SK-N-MC (cell line): Measurements from ENCODE around the gene SKIC8.

Experiments used
- DNase-seq: peaks from one replicate; pipeline ENCODE4 v3.0.0-alpha.2; 2011; ENCODE audit warnings: low read depth, low spot score
- H3K27ac ChIP-seq: fragments of 200-600 bp; sonication (generic); 2 replicates; pipeline ENCODE4 v1.5.1; 2016; ENCODE audit warnings: mixed run types
- H3K36me3 ChIP-seq: fragments of 200-600 bp; sonication (generic); 2 replicates; pipeline ENCODE4 v1.6.1; 2017; ENCODE audit warnings: antibody characterized with exemption, low read length, mixed read lengths; ENCODE audit not compliant: insufficient read depth
- H3K4me3 ChIP-seq: fragments of 200-600 bp; sonication (generic); 2 replicates; pipeline ENCODE4 v1.5.1; 2016
- H3K9ac ChIP-seq: fragments of 200-600 bp; sonication (generic); 2 replicates; pipeline ENCODE4 v1.8.0; 2017; ENCODE audit warnings: mixed run types, mixed read lengths; ENCODE audit not compliant: insufficient read length
- H3K9me3 ChIP-seq: fragments of 200-600 bp; sonication (generic); 2 replicates; pipeline ENCODE4 v1.6.1; 2017; ENCODE audit warnings: low read depth, mild to moderate bottlenecking, antibody characterized with exemption, low read length, moderate library complexity, mixed read lengths
- EZH2 ChIP-seq: fragments of 200-600 bp; sonication (generic); IDR thresholded peaks from one replicate; pipeline ENCODE4 v1.6.1; 2017; ENCODE audit warnings: antibody characterized with exemption
- FOXP2 ChIP-seq: optimal IDR thresholded peaks from 2 replicates; pipeline ENCODE3; 2011; ENCODE audit warnings: mild to moderate bottlenecking, moderate library complexity; ENCODE audit not compliant: insufficient read depth; ENCODE audit errors: extremely low read length, control extremely low read depth
- POLR2AphosphoS5 ChIP-seq: IDR thresholded peaks from 2 replicates; pipeline ENCODE4 v1.6.1; 2012; ENCODE audit warnings: mild to moderate bottlenecking, low read depth, low read length, borderline replicate concordance

SKIC8 gene

GRCh38 chr15:78340231-78341056, 41.0 kb upstream of the SKIC8 start, which contains the start of gene CRABP1:
Gene CRABP1 (plus strand): TSS chr15:78340353. CDS start chr15:78340429, 76 bp downstream.
- peak within 1 kb of the TSS; percentile 28 for H3K9ac ChIP-seq
- no peaks in the 10 kb centered on the region; the same call in 1 of the 2 replicates for H3K36me3 ChIP-seq
- peak within 1 kb of the TSS; percentile 76 for H3K4me3 ChIP-seq
- TF ChIP-seq POLR2AphosphoS5, result peak; percentile 51; the same call in 1 of the 2 replicates
- no peak for TF ChIP-seq FOXP2
- no peak within 1 kb of the TSS for H3K27ac ChIP-seq
- H3K9me3 ChIP-seq, result no peaks in the 10 kb centered on the region
- DNase-seq, result no peak

- no peak overlapping the region for H3K9ac ChIP-seq
- no peaks in the 10 kb centered on the region; the same call in 1 of the 2 replicates for H3K36me3 ChIP-seq
- TF ChIP-seq EZH2, result no peak
- H3K9me3 ChIP-seq, result no peaks in the 10 kb centered on the region
- DNase-seq, result no peak
- H3K27ac ChIP-seq, result no peak overlapping the region
- H3K4me3 ChIP-seq, result peak overlapping the region; percentile 76
Observed at GRCh38 chr15:78339559-78339958, 40.1 kb upstream of the SKIC8 start.

- H3K36me3 ChIP-seq, result no peaks in the 10 kb centered on the region; the same call in 1 of the 2 replicates
- no peaks in the 10 kb centered on the region for H3K9me3 ChIP-seq
- TF ChIP-seq POLR2AphosphoS5 (no peak), EZH2 (no peak), FOXP2 (no peak)
- H3K9ac ChIP-seq, result no peak overlapping the region
- no peak overlapping the region for H3K27ac ChIP-seq
- no peak overlapping the region for H3K4me3 ChIP-seq
- DNase-seq, result no peak
Observed at GRCh38 chr15:78338781-78339180, 39.4 kb upstream of the SKIC8 start.

GRCh38 chr15:78335985-78336384, 36.6 kb upstream of the SKIC8 start:
- H3K4me3 ChIP-seq, result no peak overlapping the region
- no peak for TF ChIP-seq POLR2AphosphoS5
- DNase-seq, result no peak
- no peak overlapping the region for H3K27ac ChIP-seq
- no peak overlapping the region for H3K9ac ChIP-seq
- H3K36me3 ChIP-seq, result no peaks in the 10 kb centered on the region
- H3K9me3 ChIP-seq, result no peaks in the 10 kb centered on the region

- Histone ChIP-seq H3K36me3 (no peaks in the 10 kb centered on the region), H3K9me3 (no peaks in the 10 kb centered on the region), H3K27ac (no peak overlapping the region), H3K4me3 (no peak overlapping the region), H3K9ac (no peak overlapping the region)
- no peak for TF ChIP-seq POLR2AphosphoS5
- no peak for TF ChIP-seq FOXP2
- TF ChIP-seq EZH2, result no peak
- no peak for DNase-seq
Observed at GRCh38 chr15:78334845-78335244, 35.4 kb upstream of the SKIC8 start.

- H3K9me3 ChIP-seq, result no peaks in the 10 kb centered on the region
- TF ChIP-seq POLR2AphosphoS5 (no peak), EZH2 (no peak), FOXP2 (no peak)
- no peak overlapping the region for H3K4me3 ChIP-seq
- no peak overlapping the region for H3K9ac ChIP-seq
- H3K27ac ChIP-seq, result no peak overlapping the region
- DNase-seq, result no peak
- no peaks in the 10 kb centered on the region for H3K36me3 ChIP-seq
Observed at GRCh38 chr15:78329625-78330024, 30.2 kb upstream of the SKIC8 start.

- DNase-seq, result no peak
- no peaks in the 10 kb centered on the region for H3K36me3 ChIP-seq
Observed at GRCh38 chr15:78327466-78327865, 28.1 kb upstream of the SKIC8 start.

GRCh38 chr15:78325092-78325843, 25.9 kb upstream of the SKIC8 start:
- no peaks in the 10 kb centered on the region for H3K9me3 ChIP-seq
- DNase-seq, result no peak
- H3K4me3 ChIP-seq, result no peak overlapping the region
- H3K36me3 ChIP-seq, result no peaks in the 10 kb centered on the region
- H3K27ac ChIP-seq, result 0 out of 2 replicates have a peak overlapping the region, but pooled peaks have one; percentile 57
- TF ChIP-seq POLR2AphosphoS5 (no peak), FOXP2 (no peak), EZH2 (no peak)
- H3K9ac ChIP-seq, result no peak overlapping the region

More at GRCh38 chr15:78327466-78327865, 28.1 kb upstream of the SKIC8 start:
- Histone ChIP-seq H3K9me3 (no peaks in the 10 kb centered on the region), H3K9ac (no peak overlapping the region), H3K4me3 (no peak overlapping the region), H3K27ac (no peak overlapping the region)
- TF ChIP-seq EZH2 (no peak), FOXP2 (no peak), POLR2AphosphoS5 (no peak)

GRCh38 chr15:78324144-78324543, 24.7 kb upstream of the SKIC8 start:
- Histone ChIP-seq H3K4me3 (no peak overlapping the region), H3K9me3 (no peaks in the 10 kb centered on the region), H3K27ac (0 out of 2 replicates have a peak overlapping the region, but pooled peaks have one; percentile 0), H3K36me3 (no peaks in the 10 kb centered on the region), H3K9ac (no peak overlapping the region)
- no peak for DNase-seq
- no peak for TF ChIP-seq EZH2
- TF ChIP-seq POLR2AphosphoS5, result no peak
- TF ChIP-seq FOXP2, result no peak
